HL-60/S4 treated with phorbol 12-myristate 13-acetate at 8.2 ng/mL for 4 days and 3 days (cell line): ENCODE measurements around the gene ARHGAP26.

Experiments
- in situ Hi-C: fragments of 300-500 bp; cut with MboI; formaldehyde crosslinking; loops from 2 replicates; pipeline ENCODE4 v1.15.0; 2022; ENCODE audit warnings: low sequenced_read_pairs

The ARHGAP26 gene

GRCh38 chr5:143019614-143020515, 249.7 kb downstream of the ARHGAP26 start:
- in situ Hi-C loops: loop anchor here (25.0 kb wide), 1 partner anchor 792 kb away; the partner anchor contains the start of gene HMHB1

DNA sequence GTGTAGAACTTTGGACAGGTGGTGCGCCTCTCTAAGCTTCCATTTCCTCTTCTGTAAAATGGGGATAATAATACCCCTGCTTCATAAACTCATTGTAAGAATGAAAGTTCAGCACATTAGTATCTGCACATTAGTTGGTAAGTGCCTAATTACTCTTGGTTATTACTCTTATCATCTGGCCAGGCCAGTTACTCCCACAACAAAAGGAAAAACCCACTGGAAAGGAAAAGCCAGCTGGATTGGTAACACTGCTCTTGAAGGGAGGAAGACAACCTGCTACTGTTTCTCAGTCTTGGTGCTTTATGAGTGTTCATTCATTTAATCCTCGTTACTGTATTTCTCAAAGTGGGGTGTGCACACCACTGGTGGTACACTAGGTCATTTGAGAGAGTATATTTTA, 251.4 kb downstream of the ARHGAP26 start:
- in situ Hi-C loops: loop anchor here (25.0 kb wide), 1 partner anchor 791 kb away; the partner anchor contains the start of gene HMHB1

DNA sequence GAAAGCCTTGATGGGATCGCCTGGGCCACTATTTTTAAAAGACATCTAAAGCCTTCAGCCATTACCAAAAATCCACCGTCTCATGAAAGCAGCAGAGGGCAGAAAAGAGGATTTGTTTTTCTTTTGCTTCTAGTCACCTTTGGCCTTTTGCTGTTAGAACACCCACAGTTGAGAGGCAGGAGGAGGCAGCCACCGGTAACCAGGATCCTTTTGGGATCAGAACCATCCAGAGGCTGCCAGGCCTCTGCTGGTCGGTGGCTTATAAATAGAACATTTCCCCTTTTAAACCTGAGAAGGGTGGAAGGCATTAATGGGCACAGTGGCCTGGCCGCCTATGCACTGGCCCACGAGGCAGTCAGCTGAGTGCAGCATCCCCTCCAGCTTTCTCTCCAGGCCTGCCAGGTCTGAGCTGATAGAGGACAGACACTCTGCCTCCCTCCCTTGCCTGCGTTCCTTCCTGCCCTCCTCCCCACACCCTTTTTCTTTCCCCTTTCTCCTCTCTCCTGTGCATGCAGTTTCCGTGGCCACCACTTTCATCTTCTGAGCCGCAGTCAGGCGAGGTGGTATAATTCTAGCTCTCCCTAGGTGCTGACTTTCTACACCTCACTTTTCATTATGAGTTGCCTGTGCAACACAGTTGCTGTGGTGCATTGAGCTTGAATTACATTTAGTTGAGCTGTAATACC, 253.4 kb downstream of the ARHGAP26 start:
- in situ Hi-C loops: loop anchor here (25.0 kb wide), 1 partner anchor 789 kb away; the partner anchor contains the start of gene HMHB1

DNA sequence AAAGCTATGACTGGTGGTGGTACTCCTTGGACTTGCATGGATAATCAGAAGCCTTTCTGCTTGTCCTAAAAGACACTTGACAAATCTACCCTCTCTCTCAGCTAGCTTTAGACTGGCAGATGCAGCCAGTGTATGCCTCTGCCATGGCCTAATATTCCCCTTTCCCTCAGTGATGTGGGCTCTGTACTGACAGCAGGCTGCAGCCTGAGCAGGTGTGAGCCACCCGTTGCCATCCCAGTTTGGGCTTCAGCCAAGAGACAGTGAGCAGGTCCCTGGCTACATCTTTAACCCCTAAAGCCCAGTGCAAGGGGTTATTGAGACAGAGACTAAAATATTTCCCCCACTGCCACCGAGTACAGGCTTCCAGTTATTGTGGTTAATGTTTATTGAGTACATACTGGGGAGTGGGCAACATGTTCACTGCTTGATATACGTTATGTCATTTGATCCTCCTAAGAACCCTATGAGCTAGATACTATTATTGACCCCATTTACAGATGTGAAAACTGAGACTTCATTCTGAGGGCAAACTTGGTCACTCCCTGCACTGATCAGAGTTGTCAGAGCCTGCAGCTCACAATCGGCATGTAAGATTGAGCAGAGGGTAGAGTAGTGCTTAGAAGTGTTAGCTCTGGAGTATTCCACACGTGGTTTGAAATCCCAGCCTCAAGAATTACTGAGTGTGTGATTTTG, 254.2 kb downstream of the ARHGAP26 start:
- in situ Hi-C loops: loop anchor here (25.0 kb wide), 1 partner anchor 788 kb away; the partner anchor contains the start of gene HMHB1

- in situ Hi-C loops: no loop called here
These were observed 255.2 kb downstream of the ARHGAP26 start for GRCh38 chr5:143025376-143025775.

- in situ Hi-C loops: no loop called here
These were observed 255.8 kb downstream of the ARHGAP26 start for GRCh38 chr5:143025971-143026370.

- in situ Hi-C loops: no loop called here
These were observed 256.2 kb downstream of the ARHGAP26 start for GRCh38 chr5:143026380-143026779.

- in situ Hi-C loops: no loop called here
These were observed 259.1 kb downstream of the ARHGAP26 start for GRCh38 chr5:143029293-143029692.

- in situ Hi-C loops: no loop called here
These were observed 260.2 kb downstream of the ARHGAP26 start for GRCh38 chr5:143030349-143030748.

GRCh38 chr5:143031781-143032580, 261.8 kb downstream of the ARHGAP26 start:
- in situ Hi-C loops: no loop called here

GRCh38 chr5:143032581-143032836, 262.3 kb downstream of the ARHGAP26 start:
- in situ Hi-C loops: no loop called here

DNA sequence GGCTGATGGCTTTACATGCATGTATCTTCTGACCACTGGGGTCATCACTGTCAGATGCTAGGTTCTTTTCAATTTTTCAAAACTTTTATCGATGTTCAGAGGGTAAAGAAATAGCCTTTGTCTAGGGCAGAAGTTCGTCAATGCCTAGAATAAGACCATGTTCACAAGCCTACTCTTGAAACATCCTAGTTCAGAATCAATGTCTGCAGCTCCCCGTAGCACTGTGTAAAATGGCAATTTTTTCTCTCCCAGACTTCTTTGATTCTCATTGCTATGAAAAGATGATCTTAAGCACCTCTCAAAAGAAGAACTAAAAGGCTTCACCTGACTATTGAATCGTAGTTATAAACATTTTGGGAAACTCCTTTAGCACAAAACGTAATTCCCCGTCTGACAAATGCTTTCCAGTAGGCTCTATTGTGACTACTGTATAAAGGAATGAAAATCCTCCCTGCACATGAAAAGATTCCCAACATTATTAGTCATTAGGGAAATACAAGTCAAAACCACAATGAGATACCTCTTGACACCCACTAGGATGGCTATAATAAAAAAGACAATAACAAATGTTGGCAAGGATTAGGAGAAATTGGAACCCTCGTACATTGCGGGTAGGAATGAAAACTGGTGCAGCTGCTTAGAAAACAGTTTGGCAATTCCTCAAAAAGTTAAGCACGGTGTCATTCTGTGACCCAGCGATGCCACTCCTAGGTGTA, 263.5 kb downstream of the ARHGAP26 start:
- in situ Hi-C loops: no loop called here

DNA sequence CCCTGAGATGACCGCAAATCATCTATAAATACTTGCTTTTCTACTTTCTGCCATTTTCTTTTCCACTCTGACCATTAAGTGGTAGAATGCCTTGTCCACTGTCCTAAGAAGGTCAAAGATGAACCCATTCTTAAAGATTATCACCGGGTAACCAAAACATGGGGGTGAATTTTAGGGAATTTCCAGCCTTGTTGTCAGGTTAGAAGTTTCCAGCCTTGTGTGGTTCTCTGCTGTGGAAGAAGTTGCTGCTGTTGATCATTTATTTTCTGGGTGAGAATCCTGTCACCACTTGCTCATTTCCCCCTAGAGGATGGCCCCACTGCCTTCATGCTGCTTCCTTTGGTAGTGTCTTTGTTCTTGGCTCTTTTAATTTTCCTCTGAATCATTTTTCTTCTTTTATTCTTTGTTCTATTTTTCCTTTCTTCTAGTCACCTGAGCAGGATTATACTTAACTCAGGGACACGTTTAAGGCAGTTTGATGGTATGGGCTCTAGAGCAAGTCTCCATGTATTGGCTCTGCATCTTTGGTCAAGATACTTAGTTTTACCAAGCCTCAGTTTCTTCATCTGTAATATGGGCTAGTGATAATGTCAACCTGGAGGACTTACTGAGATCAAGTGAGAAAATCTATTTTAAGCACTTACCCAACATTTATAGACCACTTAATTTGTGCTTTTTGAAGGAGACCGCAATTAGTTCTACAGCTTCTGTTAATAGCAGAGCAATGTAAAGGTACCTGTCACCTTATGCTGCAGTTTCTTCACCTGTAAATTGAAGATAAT, 266.2 kb downstream of the ARHGAP26 start:
- in situ Hi-C loops: no loop called here

- in situ Hi-C loops: no loop called here
These were observed 266.9 kb downstream of the ARHGAP26 start for GRCh38 chr5:143037071-143037470.

DNA sequence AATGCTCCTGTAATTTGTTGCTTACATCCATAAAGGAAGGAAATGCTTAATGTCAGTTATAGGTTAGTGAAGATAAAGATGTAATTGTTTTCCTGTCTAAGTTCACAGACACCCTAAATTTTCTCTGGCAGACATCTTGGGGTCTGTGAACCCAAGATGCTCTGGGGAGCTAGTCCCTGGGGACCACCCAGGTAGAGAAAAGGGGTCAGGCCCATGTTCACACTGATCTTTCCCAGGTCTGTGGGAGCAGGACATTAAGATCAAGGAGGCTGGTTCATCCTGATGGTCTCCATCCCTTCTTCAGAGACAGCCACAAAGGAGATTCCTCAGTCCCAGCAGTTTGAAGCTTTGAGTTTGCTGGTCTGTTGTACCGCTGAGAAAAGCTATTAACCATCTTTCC, 267.5 kb downstream of the ARHGAP26 start:
- in situ Hi-C loops: no loop called here

- in situ Hi-C loops: no loop called here
These were observed 270.4 kb downstream of the ARHGAP26 start for GRCh38 chr5:143040622-143041021.

- in situ Hi-C loops: no loop called here
These were observed 271.3 kb downstream of the ARHGAP26 start for GRCh38 chr5:143041461-143041860.

GRCh38 chr5:143041972-143042770, 272.0 kb downstream of the ARHGAP26 start:
- in situ Hi-C loops: no loop called here
